ENCODE data around the gene INTS12. TPM values are rescaled to one million over a fixed set of nuclear protein-coding genes. Genes with fewer than 3 reads are reported as not detected.
"Not testable (repeated sequence)": the region's sequence is repeated elsewhere in the genome, so short reads cannot be mapped to it uniquely, and the experiment has no call there.

Gene INTS12
- total RNA-seq, 1 donor from 2014 or later = 19.1 TPM

DNA sequence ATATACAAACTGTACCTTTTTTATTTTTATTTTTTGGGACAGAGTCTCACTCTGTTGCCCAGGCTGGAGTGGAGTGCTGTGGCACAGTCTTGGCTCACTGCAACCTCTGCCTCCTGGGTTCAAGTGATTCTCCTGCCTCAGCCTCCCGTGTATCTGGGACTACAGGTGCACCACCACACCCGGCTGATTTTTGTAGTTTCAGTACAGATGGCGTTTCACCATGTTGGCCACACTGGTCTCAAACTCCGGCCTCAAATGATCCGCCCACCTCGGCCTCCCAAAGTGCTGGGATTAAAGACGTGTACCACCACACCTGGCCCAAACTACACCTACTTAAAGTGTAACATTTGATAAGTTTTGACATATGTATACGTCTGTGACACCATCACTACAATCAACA is 12.7 kb downstream of the INTS12 start:
- DNase-seq (ENCODE audit: low spot score); ATAC-seq; intact Hi-C loops (cut with DNase I): not testable (repeated sequence)

- not testable (repeated sequence) for ATAC-seq
Observed at GRCh38 chr4:105694812-105695211, 13.7 kb downstream of the INTS12 start.

GRCh38 chr4:105686571-105686970 is 21.9 kb downstream of the INTS12 start:
- intact Hi-C loops (cut with DNase I) = no loop called here
- DNase-seq (ENCODE audit: low spot score) (no peak), ATAC-seq (no peak)

More at GRCh38 chr4:105694812-105695211, 13.7 kb downstream of the INTS12 start:
- intact Hi-C loops (cut with DNase I); DNase-seq (ENCODE audit: low spot score): not testable (repeated sequence)

GRCh38 chr4:105683038-105683437 is 25.5 kb downstream of the INTS12 start:
- no peak for ATAC-seq
- DNase-seq (ENCODE audit: low spot score) = no peak
- intact Hi-C loops (cut with DNase I) = no loop called here

DNA sequence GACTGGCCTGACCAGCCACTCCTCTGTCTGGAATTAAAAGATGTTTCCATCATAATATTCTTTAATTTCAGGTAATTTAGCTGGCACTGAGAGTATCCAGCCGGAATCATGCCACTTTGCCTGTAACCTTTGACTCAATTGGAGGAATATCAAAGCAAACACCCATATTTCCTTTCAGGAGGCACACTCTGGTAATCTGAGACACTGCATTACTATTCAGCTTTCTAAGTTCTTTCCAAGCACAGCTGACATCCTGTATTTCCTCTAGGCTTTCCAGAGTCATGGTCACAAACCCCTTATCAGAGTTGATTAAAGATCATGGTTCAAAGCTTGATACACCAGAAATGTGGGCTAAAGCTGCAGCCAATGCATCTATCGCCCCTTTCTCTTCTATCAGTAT is 29.3 kb downstream of the INTS12 start:
- no peak for ATAC-seq
- no peak for DNase-seq (ENCODE audit: low spot score)
- intact Hi-C loops (cut with DNase I) = no loop called here

- DNase-seq (ENCODE audit: low spot score) = no peak
- intact Hi-C loops (cut with DNase I) = no loop called here
- ATAC-seq = no peak
Observed at GRCh38 chr4:105677709-105678108, 30.8 kb downstream of the INTS12 start.

GRCh38 chr4:105674011-105674410 is 34.5 kb downstream of the INTS12 start:
- intact Hi-C loops (cut with DNase I) = no loop called here
- no peak for ATAC-seq
- no peak for DNase-seq (ENCODE audit: low spot score)

DNA sequence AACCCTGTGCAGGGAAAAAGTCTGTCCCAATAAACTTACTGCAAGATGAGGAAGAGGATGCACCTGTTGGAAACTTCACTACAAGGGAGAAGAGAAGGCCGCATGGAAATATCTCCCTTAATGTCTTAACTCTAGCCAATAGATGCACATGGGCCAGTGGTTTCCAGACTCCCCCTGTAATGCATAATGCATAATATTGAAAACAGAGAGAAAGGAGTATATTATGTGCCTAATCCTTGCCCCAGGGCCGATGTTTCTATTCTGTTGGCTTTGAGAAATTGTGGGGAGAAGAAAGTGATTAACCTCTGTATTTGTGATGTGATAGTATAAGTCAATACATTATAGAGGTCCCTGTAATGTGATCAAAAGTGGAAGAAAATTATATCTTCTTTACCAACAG is 37.2 kb downstream of the INTS12 start:
- intact Hi-C loops (cut with DNase I) = no loop called here
- no peak for ATAC-seq
- DNase-seq (ENCODE audit: low spot score) = no peak

DNA sequence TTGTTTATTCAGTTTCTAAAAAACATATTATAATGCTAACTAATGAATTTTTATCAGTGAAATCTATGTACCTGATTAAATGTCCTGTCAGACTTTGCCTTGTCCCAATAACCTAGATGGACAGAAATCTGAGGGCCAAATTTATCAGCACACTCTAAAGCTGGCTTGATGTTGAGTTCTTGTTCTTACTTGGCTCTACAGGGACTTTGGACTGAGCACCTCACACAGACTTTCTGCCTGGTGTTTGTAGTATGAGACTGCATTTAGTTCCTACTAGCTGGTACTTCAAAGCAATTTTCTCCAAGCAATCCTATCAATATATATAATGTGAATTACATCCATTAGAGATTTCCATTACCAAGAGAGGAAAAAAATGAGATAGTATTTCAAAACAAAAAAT is 37.8 kb downstream of the INTS12 start:
- ATAC-seq (no peak), DNase-seq (ENCODE audit: low spot score) (no peak)
- intact Hi-C loops (cut with DNase I) = no loop called here

- ATAC-seq (peak; percentile 49), DNase-seq (ENCODE audit: low spot score) (no peak)
- intact Hi-C loops (cut with DNase I) = no loop called here
Observed at GRCh38 chr4:105666693-105667092, 41.8 kb downstream of the INTS12 start.

- no peak for DNase-seq (ENCODE audit: low spot score)
- no peak for ATAC-seq
- intact Hi-C loops (cut with DNase I) = no loop called here
Observed at GRCh38 chr4:105662935-105663675, 45.4 kb downstream of the INTS12 start.

DNA sequence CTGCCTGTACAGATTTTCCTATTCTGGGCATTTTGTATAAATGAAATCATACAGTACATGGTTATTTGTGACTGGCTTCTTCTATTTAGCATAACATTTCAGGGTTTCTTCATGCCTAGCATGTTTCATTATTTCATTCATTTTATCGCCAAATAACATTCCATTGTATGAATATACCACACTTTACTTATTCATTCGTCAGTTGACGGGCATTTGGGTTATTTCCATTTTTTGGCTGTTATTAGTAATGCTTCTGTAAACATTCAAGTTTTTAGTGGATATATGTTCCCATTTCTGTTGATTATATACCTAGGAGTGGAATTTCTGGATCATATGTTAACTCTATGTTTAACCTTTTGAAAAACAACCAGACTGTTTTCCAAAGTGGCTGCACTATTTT is 47.5 kb downstream of the INTS12 start:
- ATAC-seq (no peak), DNase-seq (ENCODE audit: low spot score) (no peak)
- intact Hi-C loops (cut with DNase I) = no loop called here

DNA sequence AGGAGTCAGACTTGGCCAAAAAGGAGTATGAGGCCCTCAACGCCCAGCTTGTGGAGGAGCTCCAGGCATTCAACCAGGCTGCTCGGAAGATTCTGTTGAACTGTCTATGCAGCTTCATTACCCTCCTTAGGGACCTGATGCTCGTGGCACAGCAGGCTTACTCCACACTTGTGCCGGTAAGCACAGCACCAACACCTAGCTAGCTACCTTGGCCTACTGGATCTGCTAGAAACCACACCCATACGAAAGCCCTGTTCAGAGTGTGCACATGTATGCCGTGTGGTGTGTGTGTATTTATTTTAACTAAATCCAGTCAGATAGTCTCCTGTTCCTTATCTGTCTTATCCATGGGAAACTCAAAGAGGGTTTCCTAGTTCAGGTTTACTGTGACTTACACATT is 49.3 kb downstream of the INTS12 start:
- ATAC-seq (no peak), DNase-seq (ENCODE audit: low spot score) (no peak)
- intact Hi-C loops (cut with DNase I) = no loop called here

- no peak for DNase-seq (ENCODE audit: low spot score)
- intact Hi-C loops (cut with DNase I) = no loop called here
- no peak for ATAC-seq
Observed at GRCh38 chr4:105657117-105657765, 51.2 kb downstream of the INTS12 start.

DNA sequence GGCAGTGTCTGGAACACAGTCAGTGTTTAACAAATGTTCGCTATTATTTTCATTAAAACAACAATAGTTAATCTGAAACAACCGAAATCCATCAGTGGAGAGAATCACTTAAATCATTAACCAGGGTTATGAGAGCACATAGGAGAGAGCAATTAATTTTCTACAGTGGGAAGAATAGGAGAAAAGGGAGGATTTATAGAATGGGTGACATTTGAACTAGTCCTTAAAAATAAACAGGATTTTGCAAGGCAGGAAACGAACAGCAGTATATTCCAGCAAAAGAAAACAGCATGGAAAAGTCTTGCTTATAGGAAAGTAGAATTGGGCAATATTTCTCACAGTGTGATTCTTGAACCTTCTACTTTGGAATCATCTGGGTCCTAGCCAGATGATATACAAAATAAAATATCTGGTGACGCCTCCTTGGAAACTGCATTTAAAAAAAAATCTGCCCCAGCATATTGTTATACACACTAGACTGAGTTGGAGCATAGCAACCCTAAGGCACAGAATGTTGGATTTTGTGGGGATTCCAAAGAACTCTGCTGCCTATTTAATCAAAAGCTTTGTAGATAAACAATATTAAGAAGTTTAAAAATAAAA is 56.1 kb downstream of the INTS12 start:
- intact Hi-C loops (cut with DNase I) = no loop called here
- DNase-seq (ENCODE audit: low spot score) = no peak
- ATAC-seq = no peak

GRCh38 chr4:105651884-105652283 is 56.6 kb downstream of the INTS12 start:
- ATAC-seq (no peak), DNase-seq (ENCODE audit: low spot score) (no peak)
- intact Hi-C loops (cut with DNase I) = no loop called here

- DNase-seq (ENCODE audit: low spot score) (no peak), ATAC-seq (no peak)
- intact Hi-C loops (cut with DNase I) = no loop called here
Observed at GRCh38 chr4:105650190-105650589, 58.3 kb downstream of the INTS12 start.

DNA sequence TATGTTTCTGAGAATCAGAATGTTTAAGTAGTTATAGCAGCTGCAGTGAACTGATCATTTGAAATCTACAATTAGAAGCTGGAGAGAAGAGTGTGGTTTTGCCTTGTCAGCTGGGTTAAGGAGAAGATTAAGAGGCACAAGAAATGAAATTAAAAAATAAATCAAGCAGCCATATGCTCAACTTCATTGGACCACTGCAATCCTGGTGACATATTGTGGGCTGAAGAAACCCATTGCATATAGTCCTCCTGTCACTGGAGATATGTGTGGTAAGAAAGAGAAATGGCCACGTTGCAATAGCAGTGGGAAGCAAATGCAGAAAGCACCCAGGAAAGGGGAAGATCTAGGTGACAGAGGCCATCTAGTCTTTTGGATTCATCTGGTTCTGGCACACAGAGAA is 63.0 kb downstream of the INTS12 start:
- DNase-seq (ENCODE audit: low spot score) = no peak
- intact Hi-C loops (cut with DNase I) = no loop called here
- no peak for ATAC-seq

DNA sequence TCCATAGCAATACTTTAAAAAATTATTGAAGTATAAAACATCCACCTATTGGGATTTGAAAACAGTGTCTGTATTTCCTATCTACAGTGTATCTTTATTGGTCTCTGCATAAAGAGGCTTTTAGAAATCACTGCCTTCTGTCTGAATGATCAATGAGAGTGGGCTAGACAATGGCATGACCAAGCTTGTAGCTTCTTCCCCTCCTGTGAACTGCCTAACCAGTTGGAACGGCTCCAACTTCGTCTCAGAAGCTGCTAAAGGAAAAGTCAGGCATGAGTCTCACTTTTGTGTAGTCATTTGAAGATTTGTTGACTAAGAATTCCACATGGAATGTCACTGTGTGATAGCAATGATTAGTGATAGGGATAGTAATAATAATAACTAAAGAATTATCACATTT is 64.2 kb downstream of the INTS12 start:
- DNase-seq (ENCODE audit: low spot score) = no peak
- intact Hi-C loops (cut with DNase I) = no loop called here
- ATAC-seq = no peak

- no peak for DNase-seq (ENCODE audit: low spot score)
- ATAC-seq = no peak
- intact Hi-C loops (cut with DNase I) = no loop called here
Observed at GRCh38 chr4:105641845-105642244, 66.6 kb downstream of the INTS12 start.
